Ishikawa (cell line): Measurements from ENCODE around the gene RAB5A.

ENCODE experiments used
- CEBPB ChIP-seq: IDR thresholded peaks from 2 replicates; pipeline ENCODE4 v1.6.1; 2012
- EP300 ChIP-seq: IDR thresholded peaks from 2 replicates; pipeline ENCODE4 v1.6.1; 2012; ENCODE audit warnings: borderline replicate concordance
- FOXM1 ChIP-seq: IDR thresholded peaks from 2 replicates; pipeline ENCODE4 v1.6.1; 2012; ENCODE audit warnings: low read depth, borderline replicate concordance
- MAX ChIP-seq: IDR thresholded peaks from 2 replicates; pipeline ENCODE4 v1.6.1; 2012
- RAD21 ChIP-seq: IDR thresholded peaks from 2 replicates; pipeline ENCODE4 v1.6.1; 2012; ENCODE audit warnings: low read depth
- REST ChIP-seq: IDR thresholded peaks from 2 replicates; pipeline ENCODE4 v1.6.1; 2012; ENCODE audit warnings: low read depth, mild to moderate bottlenecking
- TAF1 ChIP-seq: IDR thresholded peaks from 2 replicates; pipeline ENCODE4 v1.6.1; 2012; ENCODE audit warnings: low read depth, mild to moderate bottlenecking
- TCF12 ChIP-seq: IDR thresholded peaks from 2 replicates; pipeline ENCODE4 v1.6.1; 2012; ENCODE audit warnings: low read depth
- TEAD4 ChIP-seq: IDR thresholded peaks from 2 replicates; pipeline ENCODE4 v1.6.1; 2012

- TF ChIP-seq CEBPB (no peak), FOXM1 (no peak), TCF12 (no peak), TAF1 (no peak), MAX (no peak), EP300 (no peak), REST (no peak), RAD21 (no peak), TEAD4 (no peak)
Observed at GRCh38 chr3:19954676-19955075, 7.8 kb downstream of the RAB5A start.
